ENCODE data around the gene TMX1.

Gene TMX1

DNA sequence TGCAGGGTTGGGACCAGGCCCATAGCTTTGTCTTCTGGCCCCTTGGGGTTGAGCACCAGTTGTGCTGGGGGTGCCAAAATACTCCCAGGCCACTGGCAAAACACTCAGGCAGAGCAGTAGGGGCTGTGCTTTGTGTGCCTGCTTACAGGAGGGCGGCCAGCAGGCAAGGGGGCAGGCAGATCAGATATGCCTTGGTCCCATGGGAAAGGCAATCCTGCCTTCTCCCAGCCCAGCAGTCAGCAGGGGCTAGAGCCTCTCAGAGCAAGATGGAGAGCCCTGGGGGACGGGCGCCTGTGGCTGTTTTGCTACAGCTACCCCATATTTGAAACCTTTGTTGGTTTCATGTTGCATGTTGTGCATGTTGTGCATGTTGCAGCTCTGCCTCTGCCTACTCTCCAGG is 36.2 kb upstream of the TMX1 start:
- H2BK12ac ChIP-seq (ENCODE audit: low read length): no peak overlapping the region
- no peak overlapping the region for H3K4me3 ChIP-seq (ENCODE audit: low read length in 2 of 2)
- peak overlapping the region; percentile 60 for H3K14ac ChIP-seq (ENCODE audit: low read length)
- H3K9me3 ChIP-seq (replicated peaks in 1 of 2; ENCODE audit: control insufficient read depth in 2 of 2, insufficient read depth in 1 of 2, low read depth in 1 of 2, low read length in 2 of 2): no peaks in the 10 kb centered on the region
- no peak overlapping the region for H2BK15ac ChIP-seq (ENCODE audit: low read length)
- H3K4ac ChIP-seq (ENCODE audit: low read length): no peak overlapping the region
- peak overlapping the region; percentile 56 for H3K23ac ChIP-seq (ENCODE audit: low read depth, low read length, poor library complexity)
- DNase-seq (ENCODE audit: low spot score): no peak
- no peak overlapping the region for H3K27ac ChIP-seq (replicated peaks; ENCODE audit: low read length)
- no peaks in the 10 kb centered on the region for H3K36me3 ChIP-seq (replicated peaks in 1 of 2; ENCODE audit: control insufficient read depth in 2 of 2, insufficient read depth in 2 of 2, low read length in 2 of 2)
- H4K8ac ChIP-seq (ENCODE audit: low read depth, low read length): no peak overlapping the region
- no peak overlapping the region for H3K4me2 ChIP-seq (ENCODE audit: insufficient read depth, low read length, poor library complexity, severe bottlenecking)
- H2BK5ac ChIP-seq (ENCODE audit: low read length): no peak overlapping the region
- no peak overlapping the region for H4K91ac ChIP-seq (ENCODE audit: low read depth, low read length, poor library complexity)
- H3K27me3 ChIP-seq (ENCODE audit: control insufficient read depth in 3 of 3, insufficient read depth in 3 of 3, low read depth in 1 of 3, low read length in 3 of 3): no peaks in the 10 kb centered on the region
- peak overlapping the region; percentile 54 for H2AK5ac ChIP-seq (ENCODE audit: low read depth, low read length)
- peak overlapping the region; percentile 36 for H3K9ac ChIP-seq (ENCODE audit: low read depth, low read length, poor library complexity)
- peak overlapping the region; percentile 6 for H2AFZ ChIP-seq (ENCODE audit: low read length)
- H3K4me1 ChIP-seq (ENCODE audit: control insufficient read depth in 2 of 2, insufficient read depth in 1 of 2, low read depth in 1 of 2, low read length in 2 of 2): peaks cover 2 to 5% of the 10 kb centered on the region in 2 donors
- H2BK120ac ChIP-seq (ENCODE audit: low read depth, low read length): peak overlapping the region; percentile 73
- H3K18ac ChIP-seq (ENCODE audit: low read length): peak overlapping the region; percentile 65
- no peaks in the 10 kb centered on the region for H3K79me1 ChIP-seq (ENCODE audit: low read depth, low read length)
- no CpG with 5 or more reads among the region's 3 CpGs for WGBS, 2 donors (ENCODE audit: extremely low coverage in 2 of 2, insufficient read length in 2 of 2, insufficient replicate concordance in 1 of 2)

DNA sequence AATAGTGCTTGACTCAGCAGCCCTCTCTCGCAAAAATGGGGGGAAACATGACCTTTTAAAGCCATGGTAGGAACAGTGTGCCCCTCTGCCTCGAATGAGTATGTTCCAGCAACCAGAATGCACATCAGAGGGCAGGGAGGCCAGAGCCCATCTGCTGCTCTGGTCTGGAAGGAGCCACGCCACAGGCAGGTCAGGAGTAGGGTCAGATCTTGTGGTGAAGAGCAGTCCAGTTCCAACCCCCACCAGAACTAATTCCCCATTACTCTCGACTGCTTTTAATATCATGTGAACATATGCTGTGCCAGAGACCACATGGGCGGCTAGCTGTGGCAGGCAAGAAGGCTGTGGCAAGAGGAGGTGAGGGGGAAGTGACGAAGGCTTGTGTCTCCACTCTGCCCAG is 34.6 kb upstream of the TMX1 start:
- H2AK5ac ChIP-seq (ENCODE audit: low read depth, low read length): no peak overlapping the region
- H3K36me3 ChIP-seq (replicated peaks in 1 of 2; ENCODE audit: control insufficient read depth in 2 of 2, insufficient read depth in 2 of 2, low read length in 2 of 2): no peaks in the 10 kb centered on the region
- no peak overlapping the region for H3K27ac ChIP-seq (replicated peaks; ENCODE audit: low read length)
- no peak overlapping the region for H3K4me3 ChIP-seq (ENCODE audit: low read length in 2 of 2)
- H4K91ac ChIP-seq (ENCODE audit: low read depth, low read length, poor library complexity): no peak overlapping the region
- H2BK12ac ChIP-seq (ENCODE audit: low read length): no peak overlapping the region
- no CpG with 5 or more reads among the region's 6 CpGs for whole genome bisulfite sequencing, 2 donors (ENCODE audit: extremely low coverage in 2 of 2, insufficient read length in 2 of 2, insufficient replicate concordance in 1 of 2)
- no peaks in the 10 kb centered on the region for H3K27me3 ChIP-seq (ENCODE audit: control insufficient read depth in 3 of 3, insufficient read depth in 3 of 3, low read depth in 1 of 3, low read length in 3 of 3)
- H3K4me2 ChIP-seq (ENCODE audit: insufficient read depth, low read length, poor library complexity, severe bottlenecking): no peak overlapping the region
- peaks cover 2 to 5% of the 10 kb centered on the region in 2 donors for H3K4me1 ChIP-seq (ENCODE audit: control insufficient read depth in 2 of 2, insufficient read depth in 1 of 2, low read depth in 1 of 2, low read length in 2 of 2)
- no peak overlapping the region for H3K4ac ChIP-seq (ENCODE audit: low read length)
- H3K23ac ChIP-seq (ENCODE audit: low read depth, low read length, poor library complexity): no peak overlapping the region
- H3K79me1 ChIP-seq (ENCODE audit: low read depth, low read length): no peaks in the 10 kb centered on the region
- H2BK5ac ChIP-seq (ENCODE audit: low read length): no peak overlapping the region
- H3K18ac ChIP-seq (ENCODE audit: low read length): no peak overlapping the region
- no peak overlapping the region for H2AFZ ChIP-seq (ENCODE audit: low read length)
- no peak overlapping the region for H2BK120ac ChIP-seq (ENCODE audit: low read depth, low read length)
- no peaks in the 10 kb centered on the region for H3K9me3 ChIP-seq (replicated peaks in 1 of 2; ENCODE audit: control insufficient read depth in 2 of 2, insufficient read depth in 1 of 2, low read depth in 1 of 2, low read length in 2 of 2)
- H3K14ac ChIP-seq (ENCODE audit: low read length): no peak overlapping the region
- DNase-seq (ENCODE audit: low spot score): no peak
- no peak overlapping the region for H4K8ac ChIP-seq (ENCODE audit: low read depth, low read length)
- H3K9ac ChIP-seq (ENCODE audit: low read depth, low read length, poor library complexity): no peak overlapping the region
- no peak overlapping the region for H2BK15ac ChIP-seq (ENCODE audit: low read length)

DNA sequence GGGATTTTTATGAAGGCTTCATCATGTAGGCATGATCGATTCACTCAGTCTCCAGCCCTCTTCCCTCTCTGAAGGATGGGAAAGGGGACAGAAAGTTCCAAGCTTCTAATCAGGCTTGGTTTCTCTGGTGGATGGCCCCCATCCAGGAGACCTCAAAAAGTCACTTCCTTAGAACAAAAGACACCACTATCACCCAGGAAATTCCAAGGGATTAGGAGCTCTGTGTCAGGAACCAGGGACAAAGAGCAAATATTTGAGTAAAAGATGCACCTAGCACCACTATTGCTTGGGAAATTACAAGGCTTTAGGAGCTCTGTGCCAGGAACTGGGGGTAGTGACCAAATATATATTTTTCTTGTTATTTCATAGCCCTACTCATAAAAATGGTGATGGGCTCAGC is 33.6 kb upstream of the TMX1 start:
- no peak overlapping the region for H3K4ac ChIP-seq (ENCODE audit: low read length)
- H2BK12ac ChIP-seq (ENCODE audit: low read length): no peak overlapping the region
- H3K4me1 ChIP-seq (ENCODE audit: control insufficient read depth in 2 of 2, insufficient read depth in 1 of 2, low read depth in 1 of 2, low read length in 2 of 2): peaks cover 2 to 5% of the 10 kb centered on the region in 2 donors
- no peak overlapping the region for H3K4me2 ChIP-seq (ENCODE audit: insufficient read depth, low read length, poor library complexity, severe bottlenecking)
- H3K9ac ChIP-seq (ENCODE audit: low read depth, low read length, poor library complexity): no peak overlapping the region
- H3K27me3 ChIP-seq (ENCODE audit: control insufficient read depth in 3 of 3, insufficient read depth in 3 of 3, low read depth in 1 of 3, low read length in 3 of 3): no peaks in the 10 kb centered on the region
- no peak overlapping the region for H2BK15ac ChIP-seq (ENCODE audit: low read length)
- no peak overlapping the region for H3K14ac ChIP-seq (ENCODE audit: low read length)
- H3K4me3 ChIP-seq (ENCODE audit: low read length in 2 of 2): no peak overlapping the region
- H3K79me1 ChIP-seq (ENCODE audit: low read depth, low read length): no peaks in the 10 kb centered on the region
- no CpG with 5 or more reads among the region's 1 CpG for WGBS, 2 donors (ENCODE audit: extremely low coverage in 2 of 2, insufficient read length in 2 of 2, insufficient replicate concordance in 1 of 2)
- no peak overlapping the region for H2AFZ ChIP-seq (ENCODE audit: low read length)
- H2AK5ac ChIP-seq (ENCODE audit: low read depth, low read length): no peak overlapping the region
- H2BK5ac ChIP-seq (ENCODE audit: low read length): no peak overlapping the region
- no peak overlapping the region for H4K8ac ChIP-seq (ENCODE audit: low read depth, low read length)
- no peak overlapping the region for H4K91ac ChIP-seq (ENCODE audit: low read depth, low read length, poor library complexity)
- H3K36me3 ChIP-seq (replicated peaks in 1 of 2; ENCODE audit: control insufficient read depth in 2 of 2, insufficient read depth in 2 of 2, low read length in 2 of 2): no peaks in the 10 kb centered on the region
- DNase-seq (ENCODE audit: low spot score): no peak
- H3K23ac ChIP-seq (ENCODE audit: low read depth, low read length, poor library complexity): no peak overlapping the region
- H3K9me3 ChIP-seq (replicated peaks in 1 of 2; ENCODE audit: control insufficient read depth in 2 of 2, insufficient read depth in 1 of 2, low read depth in 1 of 2, low read length in 2 of 2): no peaks in the 10 kb centered on the region
- H3K27ac ChIP-seq (replicated peaks; ENCODE audit: low read length): no peak overlapping the region
- no peak overlapping the region for H2BK120ac ChIP-seq (ENCODE audit: low read depth, low read length)
- H3K18ac ChIP-seq (ENCODE audit: low read length): no peak overlapping the region

DNA sequence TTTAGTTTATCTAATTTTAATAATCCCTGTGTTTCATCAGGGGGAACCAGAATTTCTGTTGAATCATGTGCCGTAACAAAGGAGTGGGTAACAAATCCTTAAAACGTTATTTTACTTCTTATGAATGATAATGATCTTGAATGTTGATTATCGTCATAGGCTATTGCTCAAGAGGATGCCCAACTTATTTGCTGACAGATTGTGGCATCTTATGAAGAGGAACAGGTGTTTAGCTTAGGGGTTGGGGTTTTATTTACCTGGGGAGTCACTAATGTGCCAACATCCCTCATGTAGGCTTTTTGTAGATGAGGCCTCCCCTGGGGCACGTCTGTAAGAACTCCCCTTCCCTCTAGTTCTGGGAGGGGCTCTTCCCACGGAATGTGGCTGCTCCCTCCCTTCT is 32.4 kb upstream of the TMX1 start:
- Histone ChIP-seq H3K4ac (ENCODE audit: low read length) (no peak overlapping the region), H3K79me1 (ENCODE audit: low read depth, low read length) (no peaks in the 10 kb centered on the region), H3K9ac (ENCODE audit: low read depth, low read length, poor library complexity) (no peak overlapping the region), H2AK5ac (ENCODE audit: low read depth, low read length) (no peak overlapping the region), H3K14ac (ENCODE audit: low read length) (no peak overlapping the region), H2AFZ (ENCODE audit: low read length) (no peak overlapping the region), H4K91ac (ENCODE audit: low read depth, low read length, poor library complexity) (no peak overlapping the region), H2BK5ac (ENCODE audit: low read length) (no peak overlapping the region), H3K18ac (ENCODE audit: low read length) (no peak overlapping the region), H3K23ac (ENCODE audit: low read depth, low read length, poor library complexity) (no peak overlapping the region), H3K27me3 (ENCODE audit: control insufficient read depth in 3 of 3, insufficient read depth in 3 of 3, low read depth in 1 of 3, low read length in 3 of 3) (no peaks in the 10 kb centered on the region), H3K4me1 (ENCODE audit: control insufficient read depth in 2 of 2, insufficient read depth in 1 of 2, low read depth in 1 of 2, low read length in 2 of 2) (peaks cover 2 to 5% of the 10 kb centered on the region in 2 donors), H3K9me3 (replicated peaks in 1 of 2; ENCODE audit: control insufficient read depth in 2 of 2, insufficient read depth in 1 of 2, low read depth in 1 of 2, low read length in 2 of 2) (no peaks in the 10 kb centered on the region), H2BK120ac (ENCODE audit: low read depth, low read length) (no peak overlapping the region), H3K4me3 (ENCODE audit: low read length in 2 of 2) (no peak overlapping the region), H4K8ac (ENCODE audit: low read depth, low read length) (no peak overlapping the region), H2BK15ac (ENCODE audit: low read length) (no peak overlapping the region), H3K27ac (replicated peaks; ENCODE audit: low read length) (no peak overlapping the region), H2BK12ac (ENCODE audit: low read length) (no peak overlapping the region), H3K36me3 (replicated peaks in 1 of 2; ENCODE audit: control insufficient read depth in 2 of 2, insufficient read depth in 2 of 2, low read length in 2 of 2) (no peaks in the 10 kb centered on the region), H3K4me2 (ENCODE audit: insufficient read depth, low read length, poor library complexity, severe bottlenecking) (no peak overlapping the region)
- no peak for DNase-seq (ENCODE audit: low spot score)
- WGBS, 2 donors (ENCODE audit: extremely low coverage in 2 of 2, insufficient read length in 2 of 2, insufficient replicate concordance in 1 of 2): no CpG with 5 or more reads among the region's 5 CpGs

Measured in neuronal stem cell (in vitro differentiated cells).